SH-SY5Y (cell line): Measurements from ENCODE around the gene PYDC1.

ENCODE experiments used
- GATA2 ChIP-seq: IDR thresholded peaks from 2 replicates; pipeline ENCODE4 v1.6.1; 2011; ENCODE audit warnings: mild to moderate bottlenecking, low read depth, low read length
- GATA3 ChIP-seq: IDR thresholded peaks from 2 replicates; pipeline ENCODE4 v1.6.1; 2011; ENCODE audit warnings: low read depth, mild to moderate bottlenecking, low read length, moderate library complexity

GRCh38 chr16:31223044-31223443, 6.1 kb upstream of the PYDC1 start:
- TF ChIP-seq GATA3: no peak
- no peak for TF ChIP-seq GATA2
